GM21367 (cell line): ENCODE data around the gene NF1.
"Not testable (repeated sequence)": the region's sequence is repeated elsewhere in the genome, so short reads cannot be mapped to it uniquely, and the experiment has no call there.

Experiments used
- ATAC-seq: cut with Tn5 transposase; IDR thresholded peaks from one replicate; pipeline ENCODE4 v1.9.1; 2021; ENCODE audit not compliant: unreplicated experiment

The NF1 gene

DNA sequence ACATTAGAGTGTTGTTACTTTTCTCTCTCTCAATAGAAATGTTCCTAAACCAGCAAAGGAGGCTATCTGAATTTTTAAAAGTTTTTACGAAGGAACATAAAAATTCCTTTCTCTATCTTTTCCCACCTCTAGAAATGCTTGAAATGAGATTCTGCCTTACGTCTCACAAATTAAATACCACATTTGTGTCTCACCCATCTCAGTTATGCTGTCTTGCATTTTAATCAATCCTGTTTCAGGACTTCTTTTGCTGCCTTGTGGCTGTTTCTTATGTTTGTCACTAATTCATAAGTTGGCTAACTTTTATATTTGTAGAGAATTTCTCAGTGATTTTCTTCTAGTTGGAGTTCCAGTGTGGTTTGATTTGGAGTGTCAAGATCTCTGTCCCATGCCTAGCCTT is 198.8 kb downstream of the NF1 start:
- no peak for ATAC-seq

DNA sequence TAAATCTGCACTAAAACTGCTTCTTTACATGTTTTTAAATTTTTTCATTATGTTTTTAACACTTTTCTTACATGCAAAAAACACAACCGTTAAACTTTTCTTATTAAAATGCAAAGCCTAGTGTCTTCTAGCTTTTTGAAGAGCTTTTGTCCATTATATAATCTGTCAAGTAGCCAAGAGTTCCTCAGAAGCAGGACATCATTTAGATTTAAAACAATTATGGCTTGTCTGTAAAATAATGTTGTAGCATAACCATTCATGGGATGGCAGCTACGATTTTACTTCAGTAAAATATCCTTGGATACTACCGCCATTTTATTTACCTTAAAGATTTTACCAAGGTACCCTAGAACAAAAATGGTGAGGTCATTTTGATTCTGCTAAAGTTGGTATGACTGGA is 199.5 kb downstream of the NF1 start:
- ATAC-seq = no peak

DNA sequence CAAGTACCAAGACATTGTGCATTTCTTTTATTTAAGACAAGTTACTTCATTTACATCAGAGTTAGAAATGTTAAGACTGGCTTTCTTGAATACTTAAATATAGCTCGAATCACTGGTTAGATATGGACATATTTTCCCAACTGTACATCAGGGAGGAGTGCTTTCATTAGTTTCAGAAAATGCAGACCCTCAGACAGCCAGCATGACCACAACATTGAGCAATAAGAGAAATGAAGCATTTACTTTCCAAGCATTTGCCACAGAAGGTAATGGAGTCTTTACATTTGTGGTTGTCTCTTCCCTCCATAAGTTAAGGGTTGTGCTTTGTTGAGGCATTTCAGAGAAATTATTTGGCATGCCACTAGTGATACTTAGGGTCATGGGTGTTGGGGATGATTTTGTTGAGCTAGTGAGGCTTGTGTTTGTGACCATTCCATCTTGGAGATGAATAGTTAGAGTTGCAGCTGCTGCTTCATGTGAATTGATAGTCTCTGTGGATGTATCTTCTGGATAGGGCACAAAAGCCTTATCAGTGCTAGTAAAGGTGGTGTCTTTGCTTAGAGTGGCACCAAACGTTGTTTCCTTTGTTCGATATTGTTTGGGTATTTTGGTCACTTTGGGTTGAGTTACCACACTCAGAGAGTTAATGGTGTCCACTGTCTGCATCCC is 200.2 kb downstream of the NF1 start:
- no peak for ATAC-seq

DNA sequence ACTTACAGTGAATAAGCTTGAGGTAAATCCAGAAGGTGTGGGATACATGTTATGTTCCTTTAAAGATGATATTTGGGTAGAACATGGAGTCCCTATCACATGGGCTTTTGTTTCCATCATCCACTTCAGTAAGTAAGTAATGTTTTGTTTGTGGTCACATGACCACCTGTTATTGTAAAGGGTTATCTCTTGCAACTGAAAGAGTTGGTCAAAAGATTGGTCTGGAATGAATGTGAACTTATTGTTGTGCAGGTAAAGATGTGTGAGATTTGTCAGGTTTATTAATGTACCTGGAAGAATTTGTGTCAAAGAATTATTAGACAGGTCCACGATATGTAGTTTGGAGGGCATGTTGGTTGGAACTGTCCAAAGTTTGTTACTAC is 200.7 kb downstream of the NF1 start:
- no peak for ATAC-seq

DNA sequence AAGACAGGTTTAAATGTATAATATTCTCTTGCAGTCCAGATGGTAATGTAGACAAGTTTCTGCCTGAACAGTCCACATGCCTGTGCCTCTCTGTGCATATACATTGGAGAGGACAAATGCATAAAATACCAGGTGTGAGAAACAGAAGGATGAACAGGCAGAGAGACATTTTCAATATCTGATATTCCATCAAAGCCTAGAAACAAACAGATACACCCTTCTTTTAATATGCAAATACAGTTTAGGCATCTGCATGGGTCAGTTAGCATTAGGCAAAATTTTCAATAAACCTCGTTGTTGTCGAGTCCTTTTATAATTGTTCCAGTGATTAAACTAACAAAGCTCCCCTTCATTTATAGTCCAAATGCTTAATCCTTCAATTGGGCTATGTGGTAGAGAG is 201.4 kb downstream of the NF1 start:
- ATAC-seq = no peak

DNA sequence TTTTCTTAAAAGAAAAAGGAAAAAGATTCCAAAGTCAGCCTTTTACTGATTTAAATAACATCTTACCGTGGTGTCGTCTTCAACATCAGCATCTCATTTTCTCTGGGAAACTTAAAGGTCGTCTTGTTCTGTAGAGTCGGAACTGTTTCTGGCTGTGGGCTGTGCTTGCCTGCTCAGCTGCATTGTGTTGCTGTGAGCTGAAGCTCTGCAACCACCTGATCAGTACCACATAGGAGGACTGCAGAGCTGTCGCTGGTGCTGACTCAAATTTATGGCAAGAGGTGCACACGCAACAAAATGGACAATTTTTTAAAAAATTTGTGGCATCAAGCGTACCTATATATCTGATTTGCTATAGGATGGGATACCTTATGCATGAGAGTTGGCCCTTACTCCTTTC is 202.3 kb downstream of the NF1 start, which contains the start of gene OMG:
Gene OMG, minus strand, starts transcription at position 150 of the 400 bp plus-strand sequence. CDS start 908 bp downstream, outside the sequence.
- no peak for ATAC-seq

DNA sequence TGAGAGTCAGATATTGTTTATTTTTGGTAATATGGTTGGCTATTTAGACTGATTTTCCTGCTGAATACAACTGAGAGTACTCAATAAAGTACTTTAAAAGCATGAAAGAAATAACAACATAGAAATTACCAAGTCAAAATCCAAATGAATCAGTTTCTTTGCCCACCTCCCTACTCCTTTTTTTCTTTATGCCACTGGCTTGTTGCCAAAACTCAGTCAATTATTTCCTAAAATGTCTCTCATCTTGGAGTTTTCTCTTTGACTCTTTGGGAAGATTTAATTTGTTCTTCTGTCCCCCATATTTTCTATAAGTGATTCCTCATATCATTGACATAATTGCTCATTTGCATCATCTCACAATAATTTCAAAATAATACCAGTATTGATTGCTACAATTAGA is 204.8 kb downstream of the NF1 start:
- no peak for ATAC-seq

DNA sequence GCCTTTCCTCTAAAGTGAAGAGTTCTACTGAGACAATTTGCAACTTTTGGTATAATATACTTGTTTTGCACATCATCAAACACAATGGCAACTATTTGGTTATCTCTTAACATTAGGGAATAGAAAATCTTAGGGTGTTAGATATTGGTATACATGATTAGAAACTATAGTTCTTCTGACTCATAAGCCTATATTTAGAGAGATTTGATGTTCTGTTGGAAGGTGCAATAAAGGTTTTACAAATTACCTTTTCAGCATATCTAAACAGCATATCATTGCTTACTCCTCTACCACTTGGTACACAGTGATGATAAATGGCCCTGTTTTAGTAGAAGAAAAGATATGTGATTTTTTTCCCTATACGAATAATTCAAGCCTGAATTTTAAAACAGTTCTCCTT is 212.9 kb downstream of the NF1 start:
- ATAC-seq = no peak

DNA sequence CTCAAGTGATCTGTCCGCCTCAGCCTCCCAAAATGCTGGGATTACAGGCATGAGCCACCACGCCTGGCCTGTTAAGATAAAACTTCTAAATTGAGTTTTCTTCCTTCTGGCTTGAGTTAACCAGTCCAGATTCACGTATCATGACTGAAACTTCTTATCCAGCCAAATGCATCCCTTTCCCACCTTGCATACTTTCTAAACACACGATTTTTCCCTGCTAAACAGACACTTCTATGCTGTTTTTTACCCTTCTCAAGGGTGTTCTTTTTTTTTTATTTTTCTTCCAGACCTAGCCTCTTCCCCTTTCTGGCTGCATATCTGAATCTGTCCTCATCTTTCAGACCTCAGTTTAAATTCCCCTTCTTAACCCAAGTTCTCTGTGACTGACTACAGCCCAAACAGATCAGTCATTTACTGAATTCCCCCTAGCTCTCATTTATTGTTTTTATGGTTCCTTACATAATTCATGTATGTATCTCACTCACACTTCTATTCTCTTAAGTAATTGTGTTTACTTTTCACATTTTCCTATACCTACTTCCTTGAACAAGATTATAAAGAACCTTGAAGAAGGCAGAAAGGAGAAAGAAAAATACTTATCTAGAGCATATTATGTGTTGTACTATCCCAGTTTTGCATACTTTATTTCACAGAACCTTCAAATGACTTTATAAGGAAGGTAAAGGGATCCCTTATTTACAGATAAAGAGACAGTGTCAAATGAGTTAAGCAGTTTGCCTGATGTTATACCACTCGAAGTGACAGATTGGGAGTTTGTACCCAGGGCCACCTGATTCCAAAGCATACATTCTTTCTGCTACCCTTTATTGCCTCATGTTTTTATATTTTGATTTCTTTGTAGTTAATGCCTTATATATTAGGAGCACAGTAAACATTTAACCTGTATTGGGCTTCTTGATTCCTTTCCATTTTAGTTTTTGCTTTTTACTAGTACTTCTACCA is 213.9 kb downstream of the NF1 start:
- no peak for ATAC-seq

DNA sequence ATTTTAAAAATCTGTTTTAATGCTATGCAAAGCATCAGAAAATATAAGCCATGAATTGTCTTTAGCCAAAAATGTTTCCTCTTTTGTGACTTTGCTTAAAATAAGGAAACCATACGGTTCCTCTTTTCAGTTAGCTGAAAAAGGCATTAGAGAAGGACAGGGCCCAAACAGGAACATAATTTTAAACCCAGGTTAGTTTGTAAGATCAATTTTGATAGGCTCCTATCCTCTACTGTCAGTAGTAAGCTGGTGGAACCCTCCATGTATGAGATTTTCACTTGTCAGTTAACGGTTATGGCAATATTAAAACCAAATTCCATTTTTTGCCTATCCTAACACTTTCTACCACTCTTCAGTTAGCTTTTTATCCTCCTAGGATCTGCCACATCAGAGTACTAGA is 214.8 kb downstream of the NF1 start:
- ATAC-seq = no peak

DNA sequence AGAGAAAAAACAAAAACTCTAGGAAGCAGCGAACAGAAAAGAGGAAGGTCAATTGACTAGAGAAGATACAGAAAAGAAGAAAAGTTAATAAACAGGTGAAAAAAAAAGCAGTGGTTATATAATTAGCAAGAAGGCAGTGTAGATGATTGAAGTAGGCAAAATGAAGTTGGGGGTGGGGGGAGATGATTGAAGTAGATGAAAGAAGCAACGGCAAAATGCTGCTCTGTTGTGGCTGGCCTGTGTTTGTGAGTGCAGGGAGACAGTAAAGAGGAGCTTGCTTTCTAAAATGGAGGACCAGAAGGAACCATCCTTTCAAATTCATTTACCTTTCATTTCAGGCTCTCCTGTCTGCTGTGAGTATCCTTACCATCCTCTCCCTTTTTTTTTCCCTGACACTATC is 215.5 kb downstream of the NF1 start:
- ATAC-seq = no peak

DNA sequence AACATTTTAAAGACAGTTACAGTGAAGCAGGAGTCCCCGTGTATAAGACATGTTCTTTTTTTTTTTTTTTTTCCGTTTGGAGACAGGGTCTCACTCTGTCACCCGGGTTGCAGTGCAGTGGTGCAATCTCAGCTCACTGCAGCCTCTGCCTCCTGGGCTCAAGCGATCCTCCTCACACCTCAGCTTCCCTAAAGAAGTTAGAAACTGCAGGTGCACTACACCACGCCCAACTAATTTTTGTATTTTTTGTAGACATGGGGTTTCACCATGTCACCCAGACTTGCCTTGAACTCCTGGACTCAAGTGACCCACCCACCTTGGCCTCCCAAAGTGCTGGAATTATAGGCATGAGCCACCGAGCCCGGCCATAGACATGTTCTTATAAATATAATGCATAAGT is 216.1 kb downstream of the NF1 start:
- ATAC-seq = no peak

DNA sequence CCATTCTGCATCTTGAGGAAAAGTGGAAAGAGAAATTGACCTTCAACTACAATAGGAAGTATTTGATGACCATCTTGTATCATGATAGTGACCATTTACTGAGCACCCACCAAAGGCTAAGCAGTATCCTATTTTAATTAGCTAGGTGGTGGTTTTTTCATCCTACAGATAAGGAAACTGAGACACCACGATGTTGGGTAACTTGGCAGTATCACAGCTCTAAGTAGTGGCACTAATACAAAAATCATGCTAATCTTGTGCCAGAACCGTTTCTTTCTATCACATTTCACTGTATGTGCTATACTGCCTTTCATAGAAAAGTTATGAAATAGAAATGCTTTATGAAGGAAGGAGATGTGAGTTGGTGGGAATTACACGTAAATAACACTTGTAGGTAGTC is 216.7 kb downstream of the NF1 start:
- no peak for ATAC-seq

DNA sequence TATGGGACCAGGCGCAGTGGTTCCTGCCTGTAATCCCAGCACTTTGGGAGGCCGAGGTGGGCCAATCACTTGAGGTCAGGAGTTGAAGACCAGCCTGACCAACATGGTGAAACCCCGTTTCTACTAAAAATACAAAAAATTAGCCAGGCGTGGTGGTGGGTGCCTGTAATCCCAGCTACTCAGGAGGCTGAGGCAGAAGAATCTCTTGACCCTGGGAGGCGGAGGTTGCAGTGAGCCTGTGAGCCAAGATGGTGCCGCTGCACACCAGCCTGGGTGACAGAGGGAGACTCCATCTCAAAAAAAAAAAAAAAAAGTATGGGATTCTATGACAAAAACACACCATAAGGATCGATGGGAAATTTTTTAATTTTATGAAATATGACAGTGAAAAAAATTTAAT is 217.4 kb downstream of the NF1 start:
- ATAC-seq = not testable (repeated sequence)

DNA sequence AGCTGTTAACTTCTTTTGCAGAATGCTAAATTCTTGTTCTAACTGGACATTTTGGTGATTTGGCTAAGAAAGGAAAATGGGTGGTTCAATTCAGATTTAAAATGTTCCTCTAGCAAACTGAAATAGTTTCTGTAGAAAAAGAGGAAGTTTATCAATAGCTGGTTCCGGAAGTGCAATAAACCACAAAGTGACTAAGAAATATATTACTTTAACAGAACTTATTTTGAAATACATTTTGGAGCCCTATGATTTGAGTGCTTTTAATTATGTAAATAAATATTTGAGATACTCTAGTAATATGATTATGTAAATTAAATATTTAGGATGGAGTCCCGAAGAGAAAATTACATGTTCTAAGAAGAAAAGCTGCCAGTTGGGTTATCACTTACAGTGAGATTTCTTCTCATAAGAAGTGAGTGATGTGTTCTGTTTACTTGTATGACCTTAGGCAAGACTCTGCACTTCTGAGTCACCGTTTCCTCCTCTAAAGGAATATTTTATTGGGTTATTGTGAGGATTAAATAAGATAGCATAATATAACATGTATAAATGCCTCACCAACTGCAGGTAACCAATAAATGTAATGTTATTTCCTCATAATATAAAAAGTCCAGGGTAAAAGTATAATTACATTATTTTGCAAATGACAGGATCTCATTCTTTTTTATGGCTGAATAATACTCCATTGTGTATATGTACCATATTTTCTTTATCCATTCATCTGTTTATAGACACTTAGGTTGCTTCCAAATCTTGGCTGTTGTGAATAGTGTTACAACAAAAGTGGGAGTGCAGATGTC is 219.4 kb downstream of the NF1 start, which contains the start of gene EVI2B:
Gene EVI2B, minus strand, starts transcription at position 73 of the 800 bp plus-strand sequence. CDS start 8,445 bp downstream, outside the sequence.
- no peak for ATAC-seq

DNA sequence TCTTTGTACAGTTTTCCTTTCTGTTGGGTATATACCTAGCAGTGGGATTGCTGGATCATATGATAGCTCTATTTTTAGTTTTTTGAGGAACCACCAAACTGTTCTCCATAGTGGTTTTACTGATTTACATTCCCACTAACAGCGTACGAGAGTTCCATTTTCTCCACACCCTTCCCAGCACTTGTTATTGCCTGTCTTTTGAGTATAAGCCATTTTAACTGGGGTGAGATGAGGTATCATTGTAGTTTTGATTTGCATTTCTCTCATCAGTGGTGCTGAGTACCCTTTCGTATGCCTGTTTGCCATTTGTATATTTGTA is 220.0 kb downstream of the NF1 start:
- no peak for ATAC-seq

DNA sequence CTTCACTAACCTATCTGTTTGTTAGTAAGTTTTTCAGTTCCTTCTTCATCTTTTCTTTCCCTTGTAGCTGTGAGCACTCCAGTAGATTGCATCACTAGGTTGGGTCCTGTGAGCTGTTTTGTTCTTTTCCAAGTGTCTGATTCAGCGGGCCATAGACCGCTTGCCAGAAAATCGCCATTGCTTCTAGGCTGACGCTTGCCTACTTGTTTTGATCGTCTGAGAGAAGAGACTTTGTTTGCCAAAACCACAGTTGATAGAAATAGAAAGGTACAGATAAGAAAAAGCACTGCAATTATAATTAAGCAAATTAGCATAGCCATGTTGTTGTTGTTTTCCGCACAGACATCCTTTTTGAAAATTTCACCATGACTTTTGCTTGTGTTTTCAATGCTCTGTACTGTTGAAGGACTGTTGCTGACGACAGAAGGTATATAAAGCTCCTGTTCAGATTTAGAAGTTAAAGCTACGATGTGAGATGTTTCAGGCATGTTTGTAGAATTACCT is 223.6 kb downstream of the NF1 start:
- ATAC-seq = no peak

DNA sequence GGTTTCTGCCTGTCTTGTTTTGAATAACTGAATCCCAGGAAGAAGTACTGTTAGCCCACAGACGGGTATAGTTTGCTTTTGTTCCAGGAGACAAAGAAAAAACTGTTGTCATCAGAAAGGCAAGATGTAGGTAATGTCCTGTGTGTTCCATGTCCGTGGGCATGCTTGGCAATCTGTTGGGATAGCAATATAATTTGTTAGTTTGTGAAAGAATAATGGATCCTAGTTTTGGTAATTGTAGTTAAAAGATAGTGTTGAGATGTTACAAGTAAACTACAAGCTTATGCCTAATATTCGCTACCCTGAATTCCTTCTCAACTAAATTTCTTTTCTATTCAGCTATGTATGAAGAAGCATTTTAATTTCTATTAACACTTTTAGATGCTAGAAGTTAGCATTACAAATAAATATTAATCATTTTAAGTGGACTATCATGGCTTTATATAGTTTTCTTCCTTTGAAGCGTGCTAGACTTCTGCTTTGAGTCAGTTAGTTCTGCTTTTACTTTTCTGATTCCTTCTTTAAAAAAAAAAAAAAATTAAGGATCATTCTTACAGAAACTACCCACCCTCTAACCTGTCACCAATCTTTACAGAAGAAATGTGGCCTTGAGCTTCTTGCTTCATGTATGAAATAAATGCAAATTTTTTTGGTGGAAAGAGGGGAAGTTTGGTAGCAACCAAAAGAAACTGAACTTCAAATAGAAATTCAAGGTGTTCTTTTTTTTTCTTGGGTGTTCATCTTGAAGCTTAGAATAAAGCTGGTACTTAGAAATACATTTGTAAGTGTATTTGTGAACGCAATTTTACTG is 224.3 kb downstream of the NF1 start:
- no peak for ATAC-seq

DNA sequence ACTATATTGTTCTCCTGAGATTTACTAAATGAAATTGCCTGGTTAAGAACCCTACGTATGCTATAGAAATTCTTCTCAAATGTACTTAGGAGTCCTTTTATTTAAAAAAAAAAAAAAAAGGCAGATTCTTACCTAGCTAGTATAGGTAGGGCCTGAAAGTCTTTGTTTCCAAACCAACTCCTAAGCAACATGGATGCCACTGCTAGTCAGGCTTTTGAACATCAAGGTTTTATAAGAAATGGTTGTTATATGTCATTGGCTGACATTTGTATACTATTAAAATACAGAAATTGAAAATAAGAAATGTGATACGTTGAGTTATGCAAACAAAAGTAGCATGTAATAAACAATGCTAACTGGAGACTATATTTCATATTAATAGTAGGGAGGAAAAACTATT is 225.5 kb downstream of the NF1 start:
- ATAC-seq = no peak

DNA sequence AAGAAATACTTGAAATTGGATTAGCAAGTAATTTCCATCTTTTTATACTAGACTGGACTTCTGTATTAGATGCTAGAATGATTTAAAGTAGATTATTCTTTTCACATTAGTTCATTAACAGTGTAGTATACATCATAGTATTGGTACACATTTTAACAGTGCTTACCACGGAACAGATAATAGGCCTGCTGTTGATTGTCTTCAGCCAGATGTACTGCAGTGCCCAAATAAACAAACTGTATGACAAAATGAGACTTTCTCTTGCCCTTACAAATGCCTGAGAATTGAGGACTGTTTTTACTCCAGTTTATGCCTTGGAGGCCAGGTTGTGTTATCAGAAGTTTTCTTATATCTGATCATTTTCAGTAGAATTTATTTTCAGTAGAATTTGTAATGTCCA is 226.0 kb downstream of the NF1 start:
- no peak for ATAC-seq

DNA sequence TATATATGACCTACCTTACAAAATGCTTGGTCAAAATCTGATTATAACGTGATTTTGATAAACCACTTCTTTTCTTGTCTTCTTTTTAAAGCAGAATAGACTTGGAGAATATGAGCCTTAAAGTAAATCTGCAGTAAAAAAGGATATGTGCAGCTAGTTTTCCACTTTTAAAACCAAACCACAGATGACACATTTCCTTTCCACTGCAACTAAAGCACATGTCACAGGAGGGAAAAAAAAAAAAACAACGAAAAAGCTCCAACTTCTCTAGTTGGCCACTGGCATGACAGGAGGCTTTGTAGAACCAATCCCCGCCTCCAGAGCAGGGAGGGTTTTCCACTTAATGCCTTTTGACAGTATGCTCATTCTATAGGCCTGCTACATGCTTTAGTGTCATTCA is 226.7 kb downstream of the NF1 start, which contains the start of gene EVI2A:
Gene EVI2A, minus strand, starts transcription at position 142 of the 400 bp plus-strand sequence. CDS start 2,609 bp downstream, outside the sequence.
- no peak for ATAC-seq
